ENCODE measurements around the gene HEXA.

The HEXA gene

GRCh38 chr15:72372361-72372760 lies 3.5 kb downstream of the HEXA start:
- no peak for DNase-seq

GRCh38 chr15:72369964-72370363 lies 5.8 kb downstream of the HEXA start:
- no peak for DNase-seq

DNA sequence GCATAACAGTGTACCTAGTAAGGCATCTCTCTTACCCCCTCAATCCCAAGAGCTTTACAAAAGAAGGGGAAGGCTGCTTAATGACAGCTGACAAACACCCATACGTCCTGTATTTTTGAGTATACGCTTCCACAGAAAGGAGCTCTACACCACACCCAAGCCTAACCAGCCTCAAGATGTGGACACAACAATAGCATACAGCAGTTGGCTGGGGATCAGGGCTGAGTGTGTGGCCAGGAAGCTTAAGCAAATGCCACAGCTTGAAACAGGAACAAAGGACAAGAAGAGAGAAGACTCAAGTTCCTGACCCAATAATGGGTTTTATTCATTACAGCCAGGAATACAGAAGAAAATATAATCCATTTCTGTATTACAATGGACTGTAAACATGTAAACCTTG lies 6.9 kb downstream of the HEXA start:
- no peak for DNase-seq

GRCh38 chr15:72368325-72368724 lies 7.5 kb downstream of the HEXA start:
- no peak for DNase-seq

- DNase-seq, result no peak
Observed at GRCh38 chr15:72365844-72366243, 10.0 kb downstream of the HEXA start.

DNA sequence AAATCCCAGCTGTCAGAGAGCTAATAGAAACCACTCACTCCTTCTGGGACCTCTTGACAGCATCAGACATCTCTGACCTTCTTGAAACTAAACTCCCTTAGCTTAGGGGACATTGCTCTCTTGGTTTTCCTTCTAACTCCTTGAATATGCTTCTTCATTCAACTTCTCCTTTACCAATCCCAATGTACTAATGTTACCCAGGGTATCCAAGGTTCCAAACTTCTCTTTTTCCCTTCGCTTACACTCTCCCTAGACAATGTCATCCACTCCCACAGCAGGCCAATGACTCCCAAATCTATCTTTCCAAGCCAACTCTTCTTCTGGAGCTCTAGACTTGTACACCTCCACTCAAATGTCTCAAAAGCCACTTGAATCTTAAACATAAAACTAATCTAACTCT lies 14.6 kb downstream of the HEXA start:
- DNase-seq, result no peak

- DNase-seq, result peak; percentile 7 to 12
Observed at GRCh38 chr15:72358650-72359171, 17.1 kb downstream of the HEXA start.

DNA sequence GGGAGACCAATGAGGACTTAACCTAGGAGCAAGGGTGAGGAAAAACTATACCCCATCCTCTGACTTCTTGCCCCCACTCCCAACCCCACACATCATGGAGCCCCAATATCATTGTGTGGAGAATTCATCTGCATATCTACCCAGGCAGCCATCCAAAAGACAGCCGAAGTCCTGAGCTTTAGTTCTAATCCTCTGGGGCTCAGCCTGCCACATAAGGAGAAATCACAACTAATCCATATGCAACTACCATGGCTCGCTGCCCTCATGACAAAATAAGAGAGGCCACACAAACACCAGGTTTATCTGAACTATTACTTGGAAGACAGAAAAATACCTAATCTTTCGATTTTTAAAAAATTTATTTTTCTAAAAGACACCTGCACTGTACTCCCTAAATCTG lies 17.7 kb downstream of the HEXA start:
- no peak for DNase-seq

- no peak for DNase-seq
Observed at GRCh38 chr15:72354496-72354895, 21.3 kb downstream of the HEXA start.

- DNase-seq, result no peak
Observed at GRCh38 chr15:72353266-72353665, 22.5 kb downstream of the HEXA start.

DNA sequence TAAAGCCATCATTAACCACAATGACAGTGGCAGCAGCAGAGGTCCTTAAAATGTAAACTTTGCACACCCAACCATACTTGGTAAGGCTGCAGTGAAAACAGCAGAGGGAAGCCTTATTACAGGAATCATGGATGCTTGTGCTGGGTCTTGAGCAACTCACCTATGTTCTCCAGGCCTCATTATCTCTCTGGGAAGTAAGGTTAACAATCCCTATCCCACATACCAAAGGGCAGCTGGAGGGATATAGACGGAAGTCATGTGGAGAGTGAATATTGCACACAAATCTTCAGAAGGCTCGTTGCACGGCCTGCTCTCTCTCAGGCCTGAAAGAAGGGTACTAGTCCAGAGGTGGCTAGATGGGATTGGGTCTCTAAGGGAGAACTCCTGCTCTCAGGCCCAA lies 30.0 kb downstream of the HEXA start:
- DNase-seq, result no peak

GRCh38 chr15:72345280-72345679 lies 30.5 kb downstream of the HEXA start:
- DNase-seq, result no peak

DNA sequence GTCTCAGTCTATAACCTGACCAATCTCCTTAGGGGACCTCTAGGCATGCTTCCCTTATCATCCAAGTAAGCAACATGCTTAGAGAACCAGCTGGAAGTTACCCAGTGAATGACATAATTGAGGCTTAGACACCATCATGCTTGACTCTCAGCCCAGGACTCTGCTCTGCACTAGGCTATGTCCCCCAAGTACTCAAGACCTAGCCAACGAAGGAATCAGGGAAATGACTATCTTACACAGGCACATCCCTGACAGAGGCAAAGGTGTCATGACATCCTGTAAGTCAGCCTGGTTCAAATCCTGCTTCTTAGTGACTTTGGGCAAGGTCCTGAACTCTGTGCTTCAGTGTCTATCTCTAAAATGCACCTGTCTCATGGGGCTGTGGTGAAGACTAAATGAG lies 31.2 kb downstream of the HEXA start:
- DNase-seq, result no peak

GRCh38 chr15:72342385-72342784 lies 33.4 kb downstream of the HEXA start:
- DNase-seq, result peak; percentile 39 to 47

DNA sequence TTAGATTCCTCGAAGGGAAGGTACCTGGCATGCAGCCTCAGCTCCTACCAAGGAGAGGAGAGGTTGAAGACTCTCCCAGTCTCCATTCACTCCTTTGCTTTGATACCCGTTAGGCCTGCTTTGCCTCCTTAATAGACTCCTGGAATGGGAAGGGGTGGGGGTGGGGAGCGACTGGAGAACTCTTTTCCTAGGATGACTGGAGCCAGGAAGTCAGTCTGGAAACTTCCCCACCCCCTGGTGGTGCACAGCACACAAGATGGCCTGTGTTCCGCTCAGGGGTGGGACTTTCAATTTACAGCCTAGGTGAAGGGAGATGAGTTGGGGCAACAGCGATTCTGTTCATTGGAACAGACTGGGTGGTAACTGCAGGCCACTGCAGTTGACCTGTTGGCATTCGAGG lies 34.5 kb downstream of the HEXA start:
- DNase-seq, result no peak

DNA sequence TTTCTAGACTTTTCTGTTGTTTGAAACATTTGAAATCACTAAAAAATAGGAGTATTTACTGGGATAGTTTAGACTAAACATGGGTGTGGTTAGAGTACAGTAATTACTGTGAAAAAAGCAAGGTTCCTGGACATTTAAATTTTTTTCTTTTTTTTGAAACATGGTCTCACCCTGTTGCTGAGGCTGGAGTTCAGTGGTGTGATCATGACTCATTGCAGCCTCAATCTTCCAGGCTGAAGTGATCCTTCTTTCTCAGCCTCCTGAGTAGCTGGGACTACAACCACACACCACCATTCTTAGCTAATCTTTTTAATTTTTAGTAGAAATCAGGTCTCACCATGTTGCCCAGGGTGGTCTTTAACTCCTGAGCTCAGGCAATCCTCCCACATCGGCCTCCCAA lies 35.4 kb downstream of the HEXA start:
- no peak for DNase-seq

GRCh38 chr15:72339777-72340177 lies 36.0 kb downstream of the HEXA start:
- DNase-seq, result no peak

- no peak for DNase-seq
Observed at GRCh38 chr15:72338617-72339321, 37.0 kb downstream of the HEXA start.

DNA sequence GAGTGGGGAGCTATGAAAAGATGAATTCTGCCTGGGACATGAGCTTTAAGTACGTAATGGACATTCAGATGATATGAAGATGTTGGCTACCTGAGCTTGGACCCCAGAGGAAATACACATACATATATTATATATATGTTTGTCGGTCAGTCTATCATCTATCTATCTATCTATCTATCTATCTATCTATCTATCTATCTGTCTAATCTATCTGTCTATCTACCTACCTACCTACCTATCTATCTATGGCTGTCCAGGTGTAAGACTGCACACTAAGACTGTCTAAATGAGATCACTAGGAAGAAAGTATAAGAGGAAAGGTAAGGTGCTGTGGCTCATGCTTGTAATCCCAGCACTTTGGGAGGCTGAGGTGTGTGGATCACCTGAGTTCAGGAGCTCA lies 37.7 kb downstream of the HEXA start:
- no peak for DNase-seq

DNA sequence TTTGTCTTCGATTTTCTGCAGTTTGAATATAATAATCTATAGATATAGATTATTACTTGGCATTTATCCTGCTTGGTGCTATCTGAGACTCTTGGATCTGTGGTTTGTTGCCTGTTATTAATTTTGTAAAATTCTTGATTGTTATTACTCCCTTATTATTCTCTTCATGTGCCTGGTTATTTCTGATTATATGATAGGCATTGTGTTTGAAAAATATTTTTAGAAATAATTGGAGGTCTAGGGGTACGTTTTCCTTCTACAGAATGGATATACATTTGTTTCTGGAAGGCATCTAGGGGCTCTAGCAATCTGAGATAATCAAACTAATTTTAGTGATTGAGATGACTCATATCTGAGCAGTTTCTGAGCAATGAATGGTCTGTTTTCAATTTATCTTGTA lies 41.0 kb downstream of the HEXA start:
- no peak for DNase-seq

- no peak for DNase-seq
Observed at GRCh38 chr15:72331021-72331420, 44.8 kb downstream of the HEXA start.

GRCh38 chr15:72323752-72324151 lies 52.1 kb downstream of the HEXA start:
- no peak for DNase-seq

DNA sequence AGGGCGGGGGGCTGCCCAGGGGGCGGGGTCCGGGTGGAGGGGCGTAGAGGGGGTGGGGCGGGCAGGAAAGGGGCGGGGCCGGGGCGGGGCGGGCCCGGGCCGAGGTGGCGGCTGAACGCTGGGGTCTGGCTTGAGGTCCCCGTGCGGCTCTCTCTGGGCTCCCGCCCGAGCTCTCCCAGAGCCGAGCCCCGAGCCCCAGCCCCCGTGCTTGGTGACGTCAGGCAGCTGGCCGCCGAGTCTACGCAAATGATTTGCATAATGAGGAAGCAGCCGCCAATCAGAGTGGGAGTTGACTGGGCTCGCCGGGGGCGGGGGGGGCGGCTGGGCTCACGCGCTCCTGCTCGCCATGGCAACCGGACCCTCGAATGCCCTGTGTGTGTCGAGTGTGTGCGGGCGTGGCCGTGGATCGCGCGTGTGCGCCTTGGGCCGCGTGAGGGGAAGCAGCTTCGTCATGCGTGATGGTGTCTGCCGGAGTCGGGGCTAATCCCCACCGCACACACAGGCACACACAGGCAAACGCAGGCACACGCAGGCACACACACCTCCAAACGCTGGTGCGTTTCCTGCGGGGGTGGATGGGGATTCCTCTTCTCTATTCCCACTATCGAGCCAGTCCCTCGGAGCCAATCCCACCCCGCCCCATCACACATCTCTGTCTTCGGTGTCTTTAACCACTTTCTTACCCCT lies 55.7 kb downstream of the HEXA start, which contains the start of gene CELF6:
Gene CELF6, minus strand, starts transcription at position 173 of the 687 bp plus-strand sequence. CDS start 283 bp downstream, outside the sequence.
- peak; percentile 66 to 73 for DNase-seq

- DNase-seq, result peak; percentile 45 to 57
Observed at GRCh38 chr15:72319360-72319984, 56.3 kb downstream of the HEXA start.

All from activated CD4-positive, alpha-beta T cell treated with anti-CD3 and anti-CD28 coated beads, Interleukin-2, amount 50 U/mL, for 48 hours (primary cell).